ENCODE measurements around the gene NPTXR.

Gene NPTXR

GRCh38 chr22:38852522-38852921, 8.7 kb upstream of the NPTXR start:
- no peak for DNase-seq

- DNase-seq, result no peak
Observed at GRCh38 chr22:38850941-38851849, 7.4 kb upstream of the NPTXR start.

GRCh38 chr22:38850399-38850798, 6.6 kb upstream of the NPTXR start:
- peak in 1 of 14 donors; percentile 21 for DNase-seq

GRCh38 chr22:38849811-38850210, 6.0 kb upstream of the NPTXR start:
- DNase-seq, result peak in 2 of 14 donors; percentile 24 to 93

- DNase-seq, result no peak
Observed at GRCh38 chr22:38846412-38846811, 2.6 kb upstream of the NPTXR start.

- DNase-seq, result peak in 1 of 14 donors; percentile 27
Observed at GRCh38 chr22:38845004-38845740, 1.3 kb upstream of the NPTXR start.

- peak in 1 of 14 donors; percentile 29 for DNase-seq
Observed at GRCh38 chr22:38844315-38845003, 631 bp upstream of the NPTXR start.

- DNase-seq, result peak in 4 of 14 donors; percentile 33 to 78 (median 58)
Observed at GRCh38 chr22:38843201-38843656, 599 bp downstream of the NPTXR start.

- DNase-seq, result no peak
Observed at GRCh38 chr22:38842512-38843200, 1.2 kb downstream of the NPTXR start.

- DNase-seq, result no peak
Observed at GRCh38 chr22:38841635-38842034, 2.2 kb downstream of the NPTXR start.

- peak in 1 of 14 donors; percentile 39 for DNase-seq
Observed at GRCh38 chr22:38841211-38841610, 2.6 kb downstream of the NPTXR start.

GRCh38 chr22:38840129-38840528, 3.7 kb downstream of the NPTXR start:
- no peak for DNase-seq

GRCh38 chr22:38839686-38840085, 4.1 kb downstream of the NPTXR start:
- no peak for DNase-seq

GRCh38 chr22:38837414-38837928, 6.4 kb downstream of the NPTXR start:
- no peak for DNase-seq

GRCh38 chr22:38835888-38836301, 7.9 kb downstream of the NPTXR start:
- no peak for DNase-seq

- DNase-seq, result no peak
Observed at GRCh38 chr22:38834991-38835390, 8.8 kb downstream of the NPTXR start.

- DNase-seq, result no peak
Observed at GRCh38 chr22:38834215-38834953, 9.4 kb downstream of the NPTXR start.

GRCh38 chr22:38833061-38833460, 10.8 kb downstream of the NPTXR start:
- no peak for DNase-seq

- peak in 2 of 14 donors; percentile 23 to 32 for DNase-seq
Observed at GRCh38 chr22:38832005-38832978, 11.5 kb downstream of the NPTXR start.

Measured in C1 segment of cervical spinal cord (tissue), 14 donors.